GM19397 (cell line): ENCODE results near the gene TAF1.
A peak's percentile ranks its signal among the peaks of the same experiment; 100 is the strongest.
"Not testable (repeated sequence)": the region's sequence is repeated elsewhere in the genome, so short reads cannot be mapped to it uniquely, and the experiment has no call there.

Source experiments
- ATAC-seq: cut with Tn5 transposase; IDR thresholded peaks from one replicate; pipeline ENCODE4 v1.9.1; 2021; ENCODE audit warnings: mild to moderate bottlenecking, moderate library complexity; ENCODE audit not compliant: unreplicated experiment

TAF1 gene

DNA sequence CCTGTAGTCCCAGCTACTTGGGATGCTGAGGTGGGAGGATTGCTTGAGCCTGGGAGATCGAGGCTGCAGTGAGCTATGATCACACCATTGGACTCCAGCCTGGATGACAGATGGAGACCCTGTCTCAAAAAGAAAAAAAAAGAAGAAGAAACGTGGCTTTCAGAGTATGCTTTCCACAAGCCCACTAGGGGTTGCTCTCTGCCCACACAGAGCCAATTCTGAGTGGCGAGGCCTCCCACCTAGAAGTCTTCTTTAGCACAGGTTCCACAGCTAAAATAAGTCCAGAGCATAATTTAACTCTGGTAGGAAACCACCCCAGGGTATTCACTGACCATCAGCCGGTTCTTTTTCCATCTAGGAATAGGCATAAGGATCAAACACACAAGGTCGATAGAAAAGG, 50.1 kb downstream of the TAF1 start:
- not testable (repeated sequence) for ATAC-seq

- no peak for ATAC-seq
Observed at GRCh38 chrX:71420686-71421085, 54.5 kb downstream of the TAF1 start.

DNA sequence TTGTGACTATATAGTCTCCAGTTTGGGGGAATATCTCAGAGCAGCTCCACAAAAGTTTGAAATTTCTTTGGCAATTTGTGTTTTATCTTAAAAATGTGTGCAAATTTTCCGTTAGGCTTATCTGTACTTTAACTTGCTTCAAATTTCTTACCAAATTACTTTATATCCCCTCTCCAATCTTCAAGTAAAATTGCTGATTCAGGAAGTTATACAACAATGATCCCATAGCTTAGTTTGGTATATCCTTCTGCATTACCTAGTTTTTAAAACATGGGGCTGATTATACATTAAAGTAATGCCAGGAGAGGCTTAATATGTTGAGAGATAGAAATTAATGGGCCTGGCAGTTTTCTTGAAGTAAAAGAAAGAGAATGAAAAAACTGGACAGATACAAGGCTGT, 66.6 kb downstream of the TAF1 start:
- ATAC-seq = no peak

DNA sequence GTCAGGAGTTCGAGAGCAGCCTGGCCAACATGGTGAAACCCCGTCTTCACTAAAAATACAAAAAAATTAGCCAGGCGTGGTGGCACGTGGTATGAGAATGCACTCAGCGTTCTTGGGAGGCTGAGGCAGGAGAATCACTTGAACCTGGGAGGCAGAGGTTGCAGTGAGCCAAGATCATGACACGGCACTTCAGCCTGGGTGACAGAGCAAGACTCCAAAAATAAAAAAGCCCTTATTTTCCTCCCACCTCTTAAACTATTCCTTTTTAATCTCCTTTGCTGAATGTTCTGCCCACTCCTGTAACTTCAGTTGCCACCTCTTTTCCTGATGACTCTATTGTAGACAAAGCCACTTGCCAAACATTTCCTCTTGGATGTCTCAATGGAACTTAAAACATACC, 72.6 kb downstream of the TAF1 start:
- ATAC-seq = no peak

DNA sequence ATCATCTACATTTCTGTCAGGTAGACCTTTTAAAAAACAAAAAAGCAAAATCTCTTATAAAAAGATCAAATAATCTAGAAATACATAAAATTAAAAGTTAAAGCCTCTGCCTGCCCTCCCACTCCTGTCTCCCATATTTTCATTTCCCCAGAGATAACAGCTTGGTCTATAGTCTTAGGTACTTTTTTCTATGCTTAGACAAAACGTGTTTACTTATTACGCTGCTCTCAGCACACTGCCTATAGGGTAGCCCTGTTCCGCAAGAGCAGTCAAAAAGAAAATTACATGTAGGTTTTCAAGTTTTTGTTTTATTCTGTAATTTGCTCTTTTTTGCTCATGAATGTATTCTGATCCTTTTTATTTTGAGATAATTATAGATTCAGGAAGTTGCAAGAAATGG, 73.3 kb downstream of the TAF1 start:
- ATAC-seq = no peak

DNA sequence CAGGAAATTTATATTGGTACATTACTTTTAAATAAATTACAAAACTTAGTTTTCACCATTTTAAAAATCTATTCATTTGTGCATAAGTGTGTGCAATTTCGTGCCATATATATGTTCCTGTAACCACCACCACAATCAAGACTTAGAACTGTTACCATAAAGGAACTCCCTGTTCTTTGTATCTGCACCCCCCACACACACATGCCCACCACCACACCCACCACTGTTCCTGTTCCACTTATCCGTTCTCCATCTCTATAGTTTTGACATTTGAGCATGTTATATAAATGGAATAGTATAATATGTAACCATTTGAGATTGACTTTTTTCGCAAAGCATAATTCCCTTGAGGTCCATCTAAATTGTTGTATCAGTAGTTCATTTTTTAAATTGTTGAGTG, 73.7 kb downstream of the TAF1 start:
- ATAC-seq = no peak

DNA sequence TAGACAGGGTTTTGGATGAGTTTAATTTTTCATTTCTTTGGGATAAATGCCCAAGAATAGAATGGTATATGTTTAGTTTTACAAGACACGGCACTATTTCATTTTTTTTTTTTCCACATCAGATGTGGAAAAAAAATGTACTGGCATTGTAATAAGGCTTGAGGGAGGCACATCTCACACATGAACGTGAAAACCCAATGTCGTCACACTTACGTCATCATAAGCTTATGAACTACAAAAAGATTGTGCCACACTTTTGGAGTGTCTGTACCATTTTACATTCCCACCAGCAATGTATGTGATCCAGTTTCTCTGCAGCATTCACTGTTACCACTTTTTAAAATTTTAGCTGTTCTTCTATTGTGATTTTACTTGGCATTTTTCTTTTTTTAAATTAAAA, 74.2 kb downstream of the TAF1 start:
- ATAC-seq = no peak

DNA sequence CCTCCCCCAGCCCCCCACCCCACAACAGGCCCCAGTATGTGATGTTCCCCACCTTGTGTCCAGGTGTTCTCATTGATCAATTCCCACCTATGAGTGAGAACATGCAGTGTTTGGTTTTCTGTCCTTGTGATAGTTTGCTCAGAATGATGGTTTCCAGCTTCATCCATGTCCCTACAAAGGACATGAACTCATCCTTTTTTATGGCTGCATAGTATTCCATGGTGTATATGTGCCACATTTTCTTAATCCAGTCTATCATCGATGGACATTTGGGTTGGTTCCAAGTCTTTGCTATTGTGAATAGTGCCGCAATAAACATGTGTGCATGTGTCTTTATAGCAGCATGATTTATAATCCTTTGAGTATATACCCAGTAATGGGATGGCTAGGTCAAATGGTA, 75.7 kb downstream of the TAF1 start:
- not testable (repeated sequence) for ATAC-seq

- no peak for ATAC-seq
Observed at GRCh38 chrX:71450433-71451106, 84.4 kb downstream of the TAF1 start.

DNA sequence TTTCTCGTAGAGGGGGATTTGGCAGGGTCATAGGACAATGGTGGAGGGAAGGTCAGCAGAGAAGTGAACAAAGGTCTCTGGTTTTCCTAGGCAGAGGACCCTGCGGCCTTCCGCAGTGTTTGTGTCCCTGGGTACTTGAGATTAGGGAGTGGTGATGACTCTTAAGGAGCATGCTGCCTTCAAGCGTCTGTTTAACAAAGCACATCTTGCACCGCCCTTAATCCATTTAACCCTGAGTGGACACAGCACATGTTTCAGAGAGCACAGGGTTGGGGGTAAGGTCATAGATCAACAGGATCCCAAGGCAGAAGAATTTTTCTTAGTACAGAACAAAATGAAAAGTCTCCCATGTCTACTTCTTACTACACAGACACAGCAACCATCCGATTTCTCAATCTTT, 85.4 kb downstream of the TAF1 start:
- not testable (repeated sequence) for ATAC-seq

DNA sequence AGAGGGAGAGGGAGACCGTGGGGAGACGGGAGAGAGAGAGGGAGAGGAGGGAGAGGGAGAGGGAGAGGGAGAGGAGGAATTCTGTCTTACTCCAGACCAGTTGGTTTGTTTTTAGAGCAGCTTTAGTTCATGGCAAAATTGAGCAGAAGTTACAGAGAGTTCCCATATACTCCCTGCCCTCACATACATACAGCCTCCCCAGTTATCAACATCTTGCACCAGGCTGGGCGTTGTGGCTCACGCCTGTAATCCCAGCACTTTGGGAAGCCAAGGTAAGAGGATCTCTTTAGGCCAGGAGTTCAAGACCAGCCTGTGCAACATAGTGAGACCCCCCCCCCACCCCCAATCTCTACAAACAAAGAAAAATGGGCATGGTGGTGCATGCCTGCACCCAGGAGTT, 86.9 kb downstream of the TAF1 start:
- ATAC-seq = no peak

- ATAC-seq = no peak
Observed at GRCh38 chrX:71454222-71454621, 88.1 kb downstream of the TAF1 start.

DNA sequence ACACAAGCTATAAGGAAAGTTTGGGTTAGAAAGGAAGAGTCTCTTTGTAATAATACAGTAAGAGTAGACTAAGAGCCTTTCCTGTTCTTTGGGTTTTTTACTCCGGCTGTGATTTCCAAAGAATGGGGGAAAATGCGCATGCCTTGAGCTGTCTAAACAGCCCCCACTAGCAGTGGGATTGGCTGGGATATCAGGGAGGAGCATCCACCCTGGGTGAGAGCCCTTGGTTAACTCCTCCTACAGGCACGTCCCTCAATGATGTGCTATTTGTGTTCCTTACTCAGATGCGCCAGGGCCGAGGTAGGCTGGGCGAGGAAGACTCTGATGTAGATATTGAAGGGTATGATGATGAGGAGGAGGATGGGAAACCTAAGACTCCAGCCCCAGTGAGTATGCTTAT, 92.7 kb downstream of the TAF1 start:
- ATAC-seq = no peak

DNA sequence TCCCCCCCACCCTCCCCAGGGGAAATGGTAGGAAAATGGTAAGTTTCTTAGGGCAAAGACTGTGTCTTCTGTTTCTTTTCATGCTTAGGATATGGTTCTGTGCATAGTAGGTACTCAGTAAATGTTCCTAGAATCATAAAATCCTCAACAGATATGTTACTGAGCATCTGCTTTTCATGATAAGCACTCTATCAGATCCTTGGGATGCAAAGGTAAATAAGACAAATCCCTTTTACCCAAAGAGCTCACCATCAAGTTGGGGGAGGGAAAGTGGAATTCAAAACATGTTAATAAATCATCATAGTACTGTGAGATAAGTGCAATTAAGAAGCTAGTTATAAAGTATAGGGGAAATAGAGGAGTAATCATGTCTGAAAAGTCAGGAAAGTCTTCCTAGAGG, 98.8 kb downstream of the TAF1 start:
- ATAC-seq = no peak

GRCh38 chrX:71466979-71467523, 100.9 kb downstream of the TAF1 start:
- no peak for ATAC-seq

DNA sequence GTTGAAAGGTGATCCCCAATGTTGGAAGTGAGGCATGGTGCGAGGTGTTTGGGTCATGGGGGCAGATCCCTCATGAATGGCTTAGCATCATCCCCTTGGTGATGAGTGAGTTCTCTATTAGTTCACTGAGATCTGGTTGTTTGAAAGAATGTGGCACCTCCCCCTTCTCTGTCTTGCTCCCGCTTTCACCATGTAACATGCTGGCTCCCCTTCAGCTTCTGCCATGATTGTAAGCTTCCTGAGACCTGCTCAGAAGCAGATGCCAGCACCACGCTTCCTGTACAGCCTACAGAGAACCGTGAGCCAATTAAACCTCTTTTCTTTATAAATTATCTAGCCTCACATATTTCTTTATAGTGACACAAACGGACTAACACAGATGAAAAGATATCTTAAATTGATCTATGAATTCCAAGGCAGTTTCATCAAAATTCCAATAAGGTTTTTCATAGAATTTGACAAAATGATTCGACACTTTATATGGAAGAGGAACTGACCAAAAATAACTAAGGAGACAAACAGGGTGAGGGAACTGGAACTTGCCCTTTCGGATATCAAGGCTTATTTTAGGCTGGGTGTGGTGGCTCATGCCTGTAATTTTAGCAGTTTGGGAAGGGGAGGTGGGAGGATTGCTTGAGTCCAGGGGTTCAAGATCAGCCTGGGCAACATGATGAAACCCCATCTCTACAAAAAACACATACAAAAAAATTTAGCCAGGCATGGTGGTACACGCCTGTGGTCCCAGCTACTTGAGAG, 109.8 kb downstream of the TAF1 start:
- ATAC-seq = no peak

DNA sequence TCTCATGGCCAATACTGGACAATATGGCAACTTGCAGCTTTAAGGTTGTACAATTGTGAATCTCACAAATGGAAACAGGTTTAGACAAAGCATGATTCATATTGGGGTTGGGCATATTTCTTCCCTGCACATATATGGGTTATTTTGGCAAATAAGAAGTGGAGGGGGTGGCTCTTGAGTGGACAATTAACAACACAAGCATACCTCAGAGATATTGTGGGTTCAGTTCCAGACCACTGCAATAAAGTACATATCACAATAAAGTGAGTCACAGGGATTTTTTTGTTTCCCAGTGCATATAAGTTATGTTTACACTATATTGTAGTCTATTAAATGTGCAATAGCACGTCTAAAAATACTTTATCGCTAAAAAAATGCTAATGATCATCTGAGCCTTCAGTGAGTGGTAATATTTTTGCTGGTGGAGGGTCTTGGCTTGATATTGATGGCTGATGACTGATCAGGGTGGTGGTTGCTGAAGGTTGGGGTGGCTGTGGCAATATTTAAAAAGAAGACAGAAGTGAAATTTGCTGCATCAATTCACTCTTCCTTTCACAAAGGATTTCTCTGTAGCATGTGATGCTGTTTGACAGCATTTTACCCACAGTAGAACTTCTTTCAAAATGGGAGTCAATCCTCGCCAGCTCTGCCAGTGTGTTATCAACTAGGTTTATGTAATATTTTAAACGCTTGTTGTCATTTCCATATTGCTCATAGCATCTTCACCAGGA, 116.2 kb downstream of the TAF1 start:
- ATAC-seq = no peak

- no peak for ATAC-seq
Observed at GRCh38 chrX:71487814-71488213, 121.7 kb downstream of the TAF1 start.

DNA sequence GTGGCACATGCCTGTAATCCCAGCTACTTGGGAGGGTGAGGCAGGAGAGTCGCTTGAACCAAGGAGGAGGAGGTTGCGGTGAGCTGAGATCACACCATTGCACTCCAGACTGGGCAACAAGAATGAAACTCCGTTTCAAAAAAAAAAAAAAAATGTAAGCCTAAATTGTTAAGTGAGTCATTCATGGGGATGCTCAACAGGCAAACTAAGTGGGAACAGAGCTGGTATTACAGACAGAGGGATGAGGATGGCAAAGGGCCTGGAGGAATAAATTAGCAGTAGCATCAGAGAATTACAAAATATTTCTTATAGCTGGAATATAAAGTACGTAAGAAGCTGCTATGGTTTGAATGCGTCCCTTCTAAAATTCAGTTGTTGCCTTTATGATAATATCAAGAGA, 123.4 kb downstream of the TAF1 start:
- ATAC-seq = no peak

GRCh38 chrX:71492231-71493065, 126.3 kb downstream of the TAF1 start:
- ATAC-seq = peak; percentile 67

GRCh38 chrX:71493111-71493613, 127.0 kb downstream of the TAF1 start:
- no peak for ATAC-seq
